Sigmoid colon (tissue), 7 donors: Measurements from ENCODE around the gene PSMD11. TPM values are rescaled to one million over a fixed set of nuclear protein-coding genes. Genes with fewer than 3 reads are reported as not detected.

ENCODE experiments used
- DNase-seq: peaks from one replicate; pipeline ENCODE4 v3.0.0-alpha.2; 2019
- H3K27ac ChIP-seq, 4 donors: fragments of 200-600 bp; sonication (generic); one replicate each; pipeline ENCODE4 v1.5.1; 2016 to 2019; ENCODE audit warnings: mild to moderate bottlenecking in 1 of 4
- H3K27me3 ChIP-seq, 3 donors: fragments of 200-600 bp; sonication (generic); one replicate each; pipeline ENCODE4 v1.5.1; 2019; ENCODE audit warnings: mild to moderate bottlenecking in 1 of 3
- H3K36me3 ChIP-seq, 4 donors: fragments of 200-600 bp; sonication (generic); one replicate each; pipeline ENCODE4 v1.5.1; 2016 to 2019
- H3K4me1 ChIP-seq, 4 donors: fragments of 200-600 bp; sonication (generic); one replicate each; pipeline ENCODE4 v1.5.1; 2017 to 2019
- H3K4me3 ChIP-seq, 4 donors: fragments of 200-600 bp; sonication (generic); one replicate each; pipeline ENCODE4 v1.5.1; 2017 to 2019; ENCODE audit warnings: mild to moderate bottlenecking in 2 of 4, moderate library complexity in 1 of 4
- H3K9me3 ChIP-seq, 4 donors: fragments of 200-600 bp in 3 of 4; sonication (generic) in 3 of 4; one replicate each; pipeline versions ENCODE4 v1.5.1 to v1.6.1; 2013 to 2019
- EP300 ChIP-seq, 4 donors: sonication (generic); formaldehyde crosslinking; IDR thresholded peaks; one replicate each; pipeline ENCODE4 v1.6.1; 2017; ENCODE audit warnings: antibody characterized with exemption in 4 of 4
- POLR2A ChIP-seq, 2 donors: fragments of 450-650 bp; IDR thresholded peaks; one replicate each; pipeline ENCODE4 v1.6.1; 2016; ENCODE audit warnings: antibody characterized with exemption in 2 of 2, mild to moderate bottlenecking in 2 of 2, moderate library complexity in 2 of 2
- POLR2AphosphoS5 ChIP-seq, 4 donors: sonication (generic); formaldehyde crosslinking; IDR thresholded peaks; one replicate each; pipeline ENCODE4 v1.6.1; 2017; ENCODE audit warnings: antibody characterized with exemption in 4 of 4
- WGBS, 2 donors: extraction: QIAGEN DNeasy Blood & Tissue Kit; methylation state at CpG; one replicate each; pipeline ENCODE4 v1.1.7; 2013; 5-methylcytosine and 5-hydroxymethylcytosine counted together
- intact Hi-C: fragments of 100-400 bp; cut with DNase I; formaldehyde crosslinking; loops from one replicate; pipeline ENCODE4 v1.15.1; 2023
- polyA plus RNA-seq, 3 donors: library from polyadenylated mRNA; stranded (reverse); fragments of 200-250 nt; gene quantifications; one replicate each; pipeline ENCODE4 v1.2.3, GENCODE V29; 2013
- total RNA-seq, 4 donors: library from RNA; depleted of rRNA; stranded (reverse); fragments of >200 nt; gene quantifications; one replicate each; pipeline ENCODE4 v1.1.0, GENCODE V29; 2016
- TF ChIP-seq, protein P1 (sequence below), 4 experiments: fragments of 450-650 bp in 3 of 4; fragments of 200-600 bp in 1 of 4; IDR thresholded peaks; one replicate each; pipeline ENCODE4 v1.5.1; 2016 to 2019; ENCODE audit warnings: antibody characterized with exemption in 4 of 4, mild to moderate bottlenecking in 3 of 4, moderate library complexity in 2 of 4
- donor health status: healthy with polysubstance abuse.
- donor health status: Bipolar disorder and iron deficiency.
- donor health status: healthy.

The PSMD11 gene
- total and polyA plus RNA-seq, 7 donors, result 42.0 to 71.7 (median 43.9) TPM

DNA sequence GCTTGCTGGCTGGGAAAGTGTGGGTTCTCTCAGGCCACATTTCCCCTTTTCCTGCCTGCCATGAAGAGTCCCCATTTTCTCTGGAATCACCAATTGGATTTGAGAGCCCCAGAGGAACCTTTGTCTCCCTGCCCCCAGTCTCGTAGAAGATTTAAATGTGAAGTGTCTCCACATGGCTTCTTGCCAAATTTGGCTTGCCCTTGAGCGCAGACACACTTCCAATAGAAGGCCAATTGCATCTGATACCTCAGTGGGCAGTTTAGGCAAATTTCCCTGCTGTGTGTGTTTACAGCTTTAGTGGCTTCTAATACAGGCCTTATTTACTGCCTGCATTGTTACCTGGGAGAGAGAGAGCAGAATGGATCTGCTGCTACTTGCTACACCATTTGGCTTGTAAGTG lies 72.1 kb downstream of the PSMD11 start:
- H3K4me3 ChIP-seq, result no peak overlapping the region
- DNase-seq, result peak; percentile 18
- TF ChIP-seq, protein P1, sequence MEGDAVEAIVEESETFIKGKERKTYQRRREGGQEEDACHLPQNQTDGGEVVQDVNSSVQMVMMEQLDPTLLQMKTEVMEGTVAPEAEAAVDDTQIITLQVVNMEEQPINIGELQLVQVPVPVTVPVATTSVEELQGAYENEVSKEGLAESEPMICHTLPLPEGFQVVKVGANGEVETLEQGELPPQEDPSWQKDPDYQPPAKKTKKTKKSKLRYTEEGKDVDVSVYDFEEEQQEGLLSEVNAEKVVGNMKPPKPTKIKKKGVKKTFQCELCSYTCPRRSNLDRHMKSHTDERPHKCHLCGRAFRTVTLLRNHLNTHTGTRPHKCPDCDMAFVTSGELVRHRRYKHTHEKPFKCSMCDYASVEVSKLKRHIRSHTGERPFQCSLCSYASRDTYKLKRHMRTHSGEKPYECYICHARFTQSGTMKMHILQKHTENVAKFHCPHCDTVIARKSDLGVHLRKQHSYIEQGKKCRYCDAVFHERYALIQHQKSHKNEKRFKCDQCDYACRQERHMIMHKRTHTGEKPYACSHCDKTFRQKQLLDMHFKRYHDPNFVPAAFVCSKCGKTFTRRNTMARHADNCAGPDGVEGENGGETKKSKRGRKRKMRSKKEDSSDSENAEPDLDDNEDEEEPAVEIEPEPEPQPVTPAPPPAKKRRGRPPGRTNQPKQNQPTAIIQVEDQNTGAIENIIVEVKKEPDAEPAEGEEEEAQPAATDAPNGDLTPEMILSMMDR (IDR thresholded peaks at IDR 0.05), result no peak
- H3K36me3 ChIP-seq, result no peaks in the 10 kb centered on the region
- intact Hi-C loops, result no loop called here
- no peaks in the 10 kb centered on the region for H3K9me3 ChIP-seq
- 17 to 37% methylated on average over 2 of the region's 2 CpGs for WGBS, 2 donors
- peaks cover 0 to 15% (median 9%) of the 10 kb centered on the region in 4 donors for H3K4me1 ChIP-seq
- no peak overlapping the region for H3K27ac ChIP-seq
- no peaks in the 10 kb centered on the region for H3K27me3 ChIP-seq

DNA sequence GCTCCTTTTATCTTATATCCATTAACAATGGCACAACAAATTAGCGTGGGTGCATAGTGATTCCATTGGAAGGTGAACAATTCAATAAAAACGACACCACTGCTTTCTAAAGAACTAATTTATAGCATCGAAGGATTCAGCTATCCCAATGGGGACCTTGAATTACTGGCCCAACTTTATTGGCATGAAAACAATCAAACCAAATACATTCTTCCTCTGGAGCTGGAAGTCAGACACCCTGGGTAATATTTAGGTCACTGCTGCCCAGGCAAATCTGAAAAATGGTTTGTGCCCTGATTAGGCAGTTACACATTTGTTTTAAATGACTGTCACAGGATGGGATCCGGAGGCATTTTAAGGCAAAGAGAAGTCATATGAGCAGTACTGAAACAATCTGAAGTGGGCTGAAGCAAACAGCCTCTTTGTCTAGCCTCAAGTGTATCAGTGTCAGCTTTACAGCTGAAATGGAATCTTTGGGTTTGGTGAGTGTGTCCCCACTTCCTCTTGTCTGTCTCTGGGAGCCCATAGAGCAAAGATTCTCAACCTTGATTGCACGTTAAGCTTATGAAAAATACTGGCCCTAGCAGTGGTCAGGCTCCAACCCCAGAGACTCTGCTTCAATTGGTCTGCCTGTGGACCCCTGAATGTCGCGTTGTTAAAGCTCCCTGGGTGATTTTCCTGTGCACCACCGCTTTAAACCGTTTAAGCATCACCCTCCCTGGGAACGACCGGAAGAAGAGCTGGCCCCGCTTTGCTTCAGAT lies 72.8 kb downstream of the PSMD11 start:
- TF ChIP-seq POLR2AphosphoS5 (IDR thresholded peaks at IDR 0.05), result no peak
- TF ChIP-seq EP300 (IDR thresholded peaks at IDR 0.05), result no peak
- TF ChIP-seq, protein P1 (IDR thresholded peaks at IDR 0.05), result no peak
- no peak for TF ChIP-seq POLR2A (IDR thresholded peaks at IDR 0.05)
- no peaks in the 10 kb centered on the region for H3K9me3 ChIP-seq
- no peaks in the 10 kb centered on the region for H3K27me3 ChIP-seq
- H3K4me3 ChIP-seq, result no peak overlapping the region
- 75 to 89% methylated on average over 12 of the region's 12 CpGs for WGBS, 2 donors
- H3K36me3 ChIP-seq, result no peaks in the 10 kb centered on the region
- DNase-seq, result peak; percentile 35
- no peak overlapping the region for H3K27ac ChIP-seq
- peaks cover 0 to 15% (median 9%) of the 10 kb centered on the region in 4 donors for H3K4me1 ChIP-seq
- intact Hi-C loops, result no loop called here

DNA sequence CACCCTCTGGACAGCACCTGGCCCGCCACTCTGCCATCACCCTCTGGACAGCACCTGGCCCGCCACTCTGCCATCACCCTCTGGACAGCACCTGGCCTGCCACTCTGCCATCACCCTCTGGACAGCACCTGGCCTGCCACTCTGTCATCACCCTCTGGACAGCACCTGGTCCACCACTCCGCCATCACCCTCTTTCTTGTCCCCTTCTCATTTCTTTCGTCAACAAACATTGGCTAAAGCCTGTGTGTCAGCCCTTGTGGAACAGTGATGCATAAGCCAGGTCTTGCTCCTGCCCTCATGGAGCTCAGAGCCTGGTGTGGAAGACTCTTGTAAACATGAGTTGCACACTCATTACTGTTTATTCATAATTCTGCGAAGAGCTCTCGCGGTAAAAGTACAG lies 73.7 kb downstream of the PSMD11 start:
- Histone ChIP-seq H3K27me3 (no peaks in the 10 kb centered on the region), H3K4me3 (no peak overlapping the region), H3K36me3 (no peaks in the 10 kb centered on the region), H3K9me3 (no peaks in the 10 kb centered on the region), H3K27ac (no peak overlapping the region), H3K4me1 (peaks cover 0 to 15% (median 9%) of the 10 kb centered on the region in 4 donors)
- TF ChIP-seq, protein P1 (IDR thresholded peaks at IDR 0.05), result no peak
- TF ChIP-seq POLR2AphosphoS5 (IDR thresholded peaks at IDR 0.05), result no peak
- no peak for TF ChIP-seq EP300 (IDR thresholded peaks at IDR 0.05)
- no peak for TF ChIP-seq POLR2A (IDR thresholded peaks at IDR 0.05)
- 95 to 97% methylated on average over 5 to 6 of the region's 7 CpGs for WGBS, 2 donors
- intact Hi-C loops, result no loop called here
- DNase-seq, result peak; percentile 14

DNA sequence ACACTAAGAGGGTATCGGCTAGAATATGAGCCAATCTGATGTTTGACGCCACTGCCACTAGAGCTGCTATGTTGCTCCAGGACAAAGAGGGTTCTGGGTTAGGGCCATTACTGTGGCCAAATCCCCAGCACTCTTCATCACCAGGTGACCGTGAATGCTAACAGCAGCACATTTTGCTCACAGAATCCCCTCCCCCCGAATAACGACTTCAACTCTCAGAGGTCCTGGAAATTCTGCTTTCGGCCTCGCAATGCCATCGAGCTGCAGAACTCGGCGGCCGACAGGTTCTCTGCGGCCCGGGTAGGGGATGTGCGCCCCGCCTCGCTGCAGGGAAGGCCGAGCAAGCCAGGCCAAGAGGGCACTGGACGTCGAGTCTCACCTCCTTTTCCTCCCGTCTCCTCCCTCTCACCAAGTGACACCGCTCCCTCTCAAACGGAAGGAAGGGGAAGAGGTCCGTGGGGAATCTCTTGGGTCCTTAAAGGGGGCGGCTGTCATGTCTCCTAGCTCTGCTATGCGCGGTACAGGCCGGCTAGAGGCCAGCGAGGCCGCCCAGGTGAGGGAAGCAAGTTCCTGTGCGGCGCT lies 74.4 kb downstream of the PSMD11 start:
- Histone ChIP-seq H3K27ac (no peak overlapping the region), H3K4me3 (peak overlapping the region; percentile 18 to 59 (median 48)), H3K9me3 (no peaks in the 10 kb centered on the region), H3K4me1 (peaks cover 0 to 15% (median 9%) of the 10 kb centered on the region in 4 donors), H3K27me3 (no peaks in the 10 kb centered on the region), H3K36me3 (no peaks in the 10 kb centered on the region)
- TF ChIP-seq EP300 (IDR thresholded peaks at IDR 0.05) (no peak), POLR2AphosphoS5 (IDR thresholded peaks at IDR 0.05) (no peak), POLR2A (IDR thresholded peaks at IDR 0.05) (no peak)
- TF ChIP-seq, protein P1 (IDR thresholded peaks at IDR 0.05), result no peak
- DNase-seq, result no peak
- 55 to 71% methylated on average over 31 of the region's 31 CpGs for WGBS, 2 donors
- intact Hi-C loops, result no loop called here
